ENCODE measurements around the gene PARD3.
A peak's percentile ranks its signal among the peaks of the same experiment; 100 is the strongest.

PARD3 gene

GRCh38 chr10:34126371-34127151 lies 688.5 kb downstream of the PARD3 start:
- no peak for DNase-seq (ENCODE audit: low read depth)

- DNase-seq (ENCODE audit: low read depth), result no peak
These were observed 689.4 kb downstream of the PARD3 start for GRCh38 chr10:34125702-34126101.

GRCh38 chr10:34124522-34125035 lies 690.5 kb downstream of the PARD3 start:
- DNase-seq (ENCODE audit: low read depth), result peak; percentile 29

GRCh38 chr10:34121781-34122622 lies 693.1 kb downstream of the PARD3 start:
- DNase-seq (ENCODE audit: low read depth), result peak; percentile 28

GRCh38 chr10:34121125-34121753 lies 693.9 kb downstream of the PARD3 start:
- no peak for DNase-seq (ENCODE audit: low read depth)

GRCh38 chr10:34119456-34119855 lies 695.6 kb downstream of the PARD3 start:
- no peak for DNase-seq (ENCODE audit: low read depth)

GRCh38 chr10:34116681-34117271 lies 698.3 kb downstream of the PARD3 start:
- peak; percentile 26 for DNase-seq (ENCODE audit: low read depth)

GRCh38 chr10:34116220-34116641 lies 698.9 kb downstream of the PARD3 start:
- DNase-seq (ENCODE audit: low read depth), result peak; percentile 34

- DNase-seq (ENCODE audit: low read depth), result no peak
These were observed 700.2 kb downstream of the PARD3 start for GRCh38 chr10:34114914-34115313.

- DNase-seq (ENCODE audit: low read depth), result no peak
These were observed 701.4 kb downstream of the PARD3 start for GRCh38 chr10:34113504-34114225.

- peak; percentile 26 for DNase-seq (ENCODE audit: low read depth)
These were observed 702.8 kb downstream of the PARD3 start for GRCh38 chr10:34112171-34112782.

GRCh38 chr10:34111179-34111578 lies 703.9 kb downstream of the PARD3 start:
- no peak for DNase-seq (ENCODE audit: low read depth)

GRCh38 chr10:34109952-34110702 lies 705.0 kb downstream of the PARD3 start:
- no peak for DNase-seq (ENCODE audit: low read depth)

- DNase-seq (ENCODE audit: low read depth), result no peak
These were observed 705.6 kb downstream of the PARD3 start for GRCh38 chr10:34109495-34109894.

- no peak for DNase-seq (ENCODE audit: low read depth)
These were observed 707.2 kb downstream of the PARD3 start for GRCh38 chr10:34107626-34108516.

- no peak for DNase-seq (ENCODE audit: low read depth)
These were observed 708.7 kb downstream of the PARD3 start for GRCh38 chr10:34106356-34106885.

- DNase-seq (ENCODE audit: low read depth), result no peak
These were observed 710.1 kb downstream of the PARD3 start for GRCh38 chr10:34104829-34105572.

- DNase-seq (ENCODE audit: low read depth), result peak; percentile 83
These were observed 712.1 kb downstream of the PARD3 start for GRCh38 chr10:34102893-34103506.

Data from amniotic epithelial cell (primary cell).